ENCODE measurements around the gene GALNT10. TPM values are rescaled to one million over a fixed set of nuclear protein-coding genes. Genes with fewer than 3 reads are reported as not detected.

GALNT10 gene
- total and polyA plus RNA-seq, 10 donors: 7.6 to 50.2 (median 43.5) TPM

DNA sequence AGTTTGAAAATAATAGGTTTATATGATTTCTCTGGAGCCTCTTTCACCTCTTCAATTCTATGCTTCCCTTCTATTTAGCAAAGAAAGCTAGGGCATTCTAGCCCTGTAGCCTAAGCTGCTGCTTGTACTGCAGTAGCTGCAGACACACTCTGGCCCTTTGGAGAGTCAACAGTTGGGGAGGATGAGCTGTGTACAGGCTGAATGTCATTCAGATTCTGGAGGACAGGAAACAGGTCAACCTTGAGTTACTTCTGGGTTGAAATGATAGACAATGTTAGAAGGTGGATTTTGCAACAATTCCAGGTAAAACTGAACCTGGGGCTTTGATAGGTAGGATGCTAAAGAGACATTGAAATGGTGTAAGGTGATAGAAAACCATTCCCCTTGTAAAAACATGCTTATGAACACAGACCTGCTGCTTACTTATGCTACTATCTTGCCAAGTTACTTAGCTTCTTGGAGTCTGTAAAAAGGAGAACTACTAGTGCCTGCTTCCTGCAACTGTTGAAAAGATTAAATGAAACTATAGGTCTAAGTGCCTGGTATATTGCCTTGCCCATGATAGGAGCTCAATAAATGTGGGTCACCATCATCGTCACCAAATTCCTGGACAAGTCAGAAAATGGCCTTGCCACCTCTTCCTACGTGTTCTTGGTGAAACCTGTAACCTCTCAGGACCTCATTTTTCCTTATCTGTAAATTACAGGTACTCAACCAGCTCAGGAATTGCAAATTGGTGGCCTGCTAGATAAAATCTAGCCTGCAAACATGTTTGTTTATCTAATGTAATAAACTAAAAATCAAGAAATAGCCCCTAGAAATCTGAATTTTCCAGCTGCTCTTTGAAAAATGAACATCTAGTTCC is 83.7 kb downstream of the GALNT10 start:
- no peak for DNase-seq
- peaks cover 0 to 4% (median 0%) of the 10 kb centered on the region in 6 donors for H3K36me3 ChIP-seq
- intact Hi-C loops (cut with DNase I; ENCODE audit: low total_unique reads): no loop called here
- no peaks in the 10 kb centered on the region for H3K27me3 ChIP-seq (replicated peaks in 1 of 7)
- 32 to 62% (median 57%) methylated on average over 2 of the region's 2 CpGs for WGBS, 5 donors
- TF ChIP-seq, protein P1, sequence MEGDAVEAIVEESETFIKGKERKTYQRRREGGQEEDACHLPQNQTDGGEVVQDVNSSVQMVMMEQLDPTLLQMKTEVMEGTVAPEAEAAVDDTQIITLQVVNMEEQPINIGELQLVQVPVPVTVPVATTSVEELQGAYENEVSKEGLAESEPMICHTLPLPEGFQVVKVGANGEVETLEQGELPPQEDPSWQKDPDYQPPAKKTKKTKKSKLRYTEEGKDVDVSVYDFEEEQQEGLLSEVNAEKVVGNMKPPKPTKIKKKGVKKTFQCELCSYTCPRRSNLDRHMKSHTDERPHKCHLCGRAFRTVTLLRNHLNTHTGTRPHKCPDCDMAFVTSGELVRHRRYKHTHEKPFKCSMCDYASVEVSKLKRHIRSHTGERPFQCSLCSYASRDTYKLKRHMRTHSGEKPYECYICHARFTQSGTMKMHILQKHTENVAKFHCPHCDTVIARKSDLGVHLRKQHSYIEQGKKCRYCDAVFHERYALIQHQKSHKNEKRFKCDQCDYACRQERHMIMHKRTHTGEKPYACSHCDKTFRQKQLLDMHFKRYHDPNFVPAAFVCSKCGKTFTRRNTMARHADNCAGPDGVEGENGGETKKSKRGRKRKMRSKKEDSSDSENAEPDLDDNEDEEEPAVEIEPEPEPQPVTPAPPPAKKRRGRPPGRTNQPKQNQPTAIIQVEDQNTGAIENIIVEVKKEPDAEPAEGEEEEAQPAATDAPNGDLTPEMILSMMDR (IDR thresholded peaks at IDR 0.05 in 8 of 11, conservative IDR thresholded peaks at IDR 0.05 in 3 of 11): no peak
- TF ChIP-seq POLR2A (IDR thresholded peaks at IDR 0.05): no peak
- TF ChIP-seq POLR2AphosphoS5 (IDR thresholded peaks at IDR 0.05): no peak
- H3K4me3 ChIP-seq: no peak overlapping the region
- H3K4me1 ChIP-seq: peaks cover 17 to 48% (median 34%) of the 10 kb centered on the region in 6 donors
- H3K9me3 ChIP-seq: no peaks in the 10 kb centered on the region
- peak overlapping the region in 6 of 8 donors; percentile 10 to 64 (median 44) for H3K27ac ChIP-seq

- intact Hi-C loops (cut with DNase I; ENCODE audit: low total_unique reads): no loop called here
- Histone ChIP-seq H3K36me3 (peaks cover 0 to 4% (median 0%) of the 10 kb centered on the region in 6 donors), H3K27ac (no peak overlapping the region), H3K4me3 (no peak overlapping the region), H3K9me3 (no peaks in the 10 kb centered on the region), H3K4me1 (peaks cover 17 to 48% (median 34%) of the 10 kb centered on the region in 6 donors), H3K27me3 (replicated peaks in 1 of 7) (no peaks in the 10 kb centered on the region)
- WGBS, 5 donors: 63 to 92% (median 71%) methylated on average over 4 of the region's 4 CpGs
- DNase-seq: no peak
- TF ChIP-seq POLR2A (IDR thresholded peaks at IDR 0.05) (no peak), POLR2AphosphoS5 (IDR thresholded peaks at IDR 0.05) (no peak)
- TF ChIP-seq, protein P1 (IDR thresholded peaks at IDR 0.05 in 8 of 11, conservative IDR thresholded peaks at IDR 0.05 in 3 of 11): no peak
Observed at GRCh38 chr5:154274828-154275185, 84.3 kb downstream of the GALNT10 start.

GRCh38 chr5:154275566-154275965 is 85.0 kb downstream of the GALNT10 start:
- Histone ChIP-seq H3K4me1 (peaks cover 17 to 48% (median 34%) of the 10 kb centered on the region in 6 donors), H3K27me3 (replicated peaks in 1 of 7) (no peaks in the 10 kb centered on the region), H3K27ac (no peak overlapping the region), H3K9me3 (no peaks in the 10 kb centered on the region), H3K4me3 (no peak overlapping the region), H3K36me3 (peaks cover 0 to 4% (median 0%) of the 10 kb centered on the region in 6 donors)
- DNase-seq: no peak
- intact Hi-C loops (cut with DNase I; ENCODE audit: low total_unique reads): no loop called here
- WGBS, 5 donors: 87 to 98% (median 93%) methylated on average over 3 of the region's 3 CpGs
- TF ChIP-seq, protein P1 (IDR thresholded peaks at IDR 0.05 in 8 of 11, conservative IDR thresholded peaks at IDR 0.05 in 3 of 11): no peak
- TF ChIP-seq POLR2A (IDR thresholded peaks at IDR 0.05): no peak

GRCh38 chr5:154276261-154276972 is 85.9 kb downstream of the GALNT10 start:
- no peaks in the 10 kb centered on the region for H3K9me3 ChIP-seq
- no peak overlapping the region for H3K27ac ChIP-seq
- no peaks in the 10 kb centered on the region for H3K27me3 ChIP-seq (replicated peaks in 1 of 7)
- peaks cover 0 to 4% (median 0%) of the 10 kb centered on the region in 6 donors for H3K36me3 ChIP-seq
- DNase-seq: no peak
- H3K4me1 ChIP-seq: peaks cover 17 to 43% (median 31%) of the 10 kb centered on the region in 6 donors
- H3K4me3 ChIP-seq: no peak overlapping the region
- intact Hi-C loops (cut with DNase I; ENCODE audit: low total_unique reads): no loop called here
- 64 to 88% (median 77%) methylated on average over 5 of the region's 5 CpGs for WGBS, 5 donors
- TF ChIP-seq POLR2AphosphoS5 (IDR thresholded peaks at IDR 0.05): no peak
- TF ChIP-seq, protein P1 (IDR thresholded peaks at IDR 0.05 in 8 of 11, conservative IDR thresholded peaks at IDR 0.05 in 3 of 11): no peak
- no peak for TF ChIP-seq POLR2A (IDR thresholded peaks at IDR 0.05)

Data from spleen (tissue), 11 donors.